Measurements from ENCODE around the gene STPG4. TPM values are rescaled to one million over a fixed set of nuclear protein-coding genes. Genes with fewer than 3 reads are reported as not detected.

The STPG4 gene
- total RNA-seq, 1 donor from 2014 or later, result 0.60 TPM

- ChIA-PET POLR2A (no interaction called here), CTCF (no interaction called here)
- ATAC-seq (ENCODE audit: low read depth) (no peak), DNase-seq (no peak)
- TF ChIP-seq, protein P1, sequence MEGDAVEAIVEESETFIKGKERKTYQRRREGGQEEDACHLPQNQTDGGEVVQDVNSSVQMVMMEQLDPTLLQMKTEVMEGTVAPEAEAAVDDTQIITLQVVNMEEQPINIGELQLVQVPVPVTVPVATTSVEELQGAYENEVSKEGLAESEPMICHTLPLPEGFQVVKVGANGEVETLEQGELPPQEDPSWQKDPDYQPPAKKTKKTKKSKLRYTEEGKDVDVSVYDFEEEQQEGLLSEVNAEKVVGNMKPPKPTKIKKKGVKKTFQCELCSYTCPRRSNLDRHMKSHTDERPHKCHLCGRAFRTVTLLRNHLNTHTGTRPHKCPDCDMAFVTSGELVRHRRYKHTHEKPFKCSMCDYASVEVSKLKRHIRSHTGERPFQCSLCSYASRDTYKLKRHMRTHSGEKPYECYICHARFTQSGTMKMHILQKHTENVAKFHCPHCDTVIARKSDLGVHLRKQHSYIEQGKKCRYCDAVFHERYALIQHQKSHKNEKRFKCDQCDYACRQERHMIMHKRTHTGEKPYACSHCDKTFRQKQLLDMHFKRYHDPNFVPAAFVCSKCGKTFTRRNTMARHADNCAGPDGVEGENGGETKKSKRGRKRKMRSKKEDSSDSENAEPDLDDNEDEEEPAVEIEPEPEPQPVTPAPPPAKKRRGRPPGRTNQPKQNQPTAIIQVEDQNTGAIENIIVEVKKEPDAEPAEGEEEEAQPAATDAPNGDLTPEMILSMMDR (IDR thresholded peaks at IDR 0.05), result no peak
- intact Hi-C loops (cut with micrococcal nuclease), result no loop called here
- Mint-ChIP-seq H3K27me3 (no peaks in the 10 kb centered on the region), H3K4me1 (peaks cover 11% of the 10 kb centered on the region), H3K9me3 (no peaks in the 10 kb centered on the region), H3K27ac (no peak overlapping the region), H3K4me3 (no peak overlapping the region), H3K36me3 (ENCODE audit: low read depth) (peaks cover 78% of the 10 kb centered on the region)
Measured at GRCh38 chr2:47160211-47160610, 5.1 kb upstream of the STPG4 start.

- no peak overlapping the region for H3K27ac Mint-ChIP-seq
- peaks cover 72% of the 10 kb centered on the region for H3K36me3 Mint-ChIP-seq (ENCODE audit: low read depth)
- CTCF ChIA-PET, result no interaction called here
- POLR2A ChIA-PET, result no interaction called here
- ATAC-seq (ENCODE audit: low read depth), result no peak
- peaks cover 5% of the 10 kb centered on the region for H3K4me1 Mint-ChIP-seq
- H3K4me3 Mint-ChIP-seq, result no peak overlapping the region
- H3K27me3 Mint-ChIP-seq, result no peaks in the 10 kb centered on the region
- no peaks in the 10 kb centered on the region for H3K9me3 Mint-ChIP-seq
- TF ChIP-seq, protein P1 (IDR thresholded peaks at IDR 0.05), result no peak
- intact Hi-C loops (cut with micrococcal nuclease), result no loop called here
- no peak for DNase-seq
Measured at GRCh38 chr2:47159627-47160026, 4.5 kb upstream of the STPG4 start.

- POLR2A ChIA-PET, result no interaction called here
- intact Hi-C loops (cut with micrococcal nuclease), result no loop called here
- DNase-seq (no peak), ATAC-seq (ENCODE audit: low read depth) (no peak)
- peaks cover 66% of the 10 kb centered on the region for H3K36me3 Mint-ChIP-seq (ENCODE audit: low read depth)
- TF ChIP-seq, protein P1 (IDR thresholded peaks at IDR 0.05), result no peak
- no peak overlapping the region for H3K4me3 Mint-ChIP-seq
- H3K27me3 Mint-ChIP-seq, result no peaks in the 10 kb centered on the region
- no peak overlapping the region for H3K27ac Mint-ChIP-seq
- peaks cover 3% of the 10 kb centered on the region for H3K4me1 Mint-ChIP-seq
- CTCF ChIA-PET, result no interaction called here
- no peaks in the 10 kb centered on the region for H3K9me3 Mint-ChIP-seq
Measured at GRCh38 chr2:47158576-47158975, 3.5 kb upstream of the STPG4 start.

DNA sequence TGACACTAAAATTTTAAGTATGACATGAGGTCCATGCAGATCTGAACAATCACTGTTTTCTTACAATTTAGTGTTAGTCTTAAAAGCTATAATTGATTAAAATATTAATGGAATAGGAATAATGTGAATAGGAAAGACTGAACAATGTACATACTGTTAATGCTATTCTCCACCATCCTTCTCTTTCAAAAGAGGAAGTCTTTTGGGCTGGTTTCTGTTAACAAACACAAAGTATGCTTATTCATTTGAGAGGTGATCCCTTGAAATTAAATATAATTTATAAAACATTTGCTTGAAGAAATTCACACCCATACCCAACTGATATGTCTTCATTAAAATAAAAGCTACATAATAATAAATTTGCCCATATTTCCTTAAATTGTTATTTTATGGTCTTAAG is 2.3 kb downstream of the STPG4 start:
- ChIA-PET POLR2A (no interaction called here), CTCF (no interaction called here)
- Mint-ChIP-seq H3K36me3 (ENCODE audit: low read depth) (peaks cover 33% of the 10 kb centered on the region), H3K4me3 (no peak overlapping the region), H3K4me1 (peaks cover 3% of the 10 kb centered on the region), H3K27me3 (no peaks in the 10 kb centered on the region), H3K9me3 (peaks cover 4% of the 10 kb centered on the region), H3K27ac (no peak overlapping the region)
- DNase-seq, result no peak
- intact Hi-C loops (cut with micrococcal nuclease), result no loop called here
- TF ChIP-seq, protein P1 (IDR thresholded peaks at IDR 0.05), result no peak
- no peak for ATAC-seq (ENCODE audit: low read depth)

GRCh38 chr2:47150175-47150574 is 4.9 kb downstream of the STPG4 start:
- DNase-seq (no peak), ATAC-seq (ENCODE audit: low read depth) (no peak)
- ChIA-PET CTCF (no interaction called here), POLR2A (interaction anchor here (0.7 kb wide), 1 partner anchor 22 kb away, joined by 3 read pairs; no protein-coding TSS in a partner anchor)
- Mint-ChIP-seq H3K4me3 (no peak overlapping the region), H3K9me3 (peaks cover 4% of the 10 kb centered on the region), H3K36me3 (ENCODE audit: low read depth) (peaks cover 21% of the 10 kb centered on the region), H3K4me1 (peaks cover 3% of the 10 kb centered on the region), H3K27me3 (no peaks in the 10 kb centered on the region), H3K27ac (no peak overlapping the region)
- TF ChIP-seq, protein P1 (IDR thresholded peaks at IDR 0.05), result no peak
- intact Hi-C loops (cut with micrococcal nuclease), result no loop called here

Data from activated B cell treated with CpG ODN at 0.5 μM for 24 hours (primary cell).